Activated naive CD4-positive, alpha-beta T cell treated with anti-CD3 and anti-CD28 coated beads, Interleukin-2, amount 10 ng/mL, durations not matched to agents 7 days and 5 days (primary cell): ENCODE data around the gene KRT5.
A peak's percentile ranks its signal among the peaks of the same experiment; 100 is the strongest.
"Not testable (repeated sequence)": the region's sequence is repeated elsewhere in the genome, so short reads cannot be mapped to it uniquely, and the experiment has no call there.

ENCODE experiments used
- CTCF ChIA-PET: fragments of 350-600 bp; sonication (Branson Sonifier 250); formaldehyde crosslinking; loops from one replicate; lab custom pipeline; 2021; ENCODE audit warnings: antibody characterized with exemption; lab: Charles Lee
- DNase-seq: peaks from one replicate; pipeline ENCODE4 v3.0.0-alpha.2; 2020
- H3K27ac Mint-ChIP-seq: one replicate; pipeline ENCODE4 v1.8.0; 2021; ENCODE audit warnings: mild to moderate bottlenecking, moderate library complexity, mixed read lengths
- H3K27me3 Mint-ChIP-seq: one replicate; pipeline ENCODE4 v1.8.0; 2021; ENCODE audit warnings: mild to moderate bottlenecking, mixed read lengths
- H3K36me3 Mint-ChIP-seq: one replicate; pipeline ENCODE4 v1.8.0; 2021; ENCODE audit warnings: mixed read lengths
- H3K4me1 Mint-ChIP-seq: one replicate; pipeline ENCODE4 v1.8.0; 2021; ENCODE audit warnings: mixed read lengths
- H3K4me3 Mint-ChIP-seq: one replicate; pipeline ENCODE4 v1.8.0; 2021; ENCODE audit warnings: mild to moderate bottlenecking, moderate library complexity, mixed read lengths
- H3K9me3 Mint-ChIP-seq: one replicate; pipeline ENCODE4 v1.8.0; 2021; ENCODE audit warnings: mixed read lengths

The KRT5 gene

DNA sequence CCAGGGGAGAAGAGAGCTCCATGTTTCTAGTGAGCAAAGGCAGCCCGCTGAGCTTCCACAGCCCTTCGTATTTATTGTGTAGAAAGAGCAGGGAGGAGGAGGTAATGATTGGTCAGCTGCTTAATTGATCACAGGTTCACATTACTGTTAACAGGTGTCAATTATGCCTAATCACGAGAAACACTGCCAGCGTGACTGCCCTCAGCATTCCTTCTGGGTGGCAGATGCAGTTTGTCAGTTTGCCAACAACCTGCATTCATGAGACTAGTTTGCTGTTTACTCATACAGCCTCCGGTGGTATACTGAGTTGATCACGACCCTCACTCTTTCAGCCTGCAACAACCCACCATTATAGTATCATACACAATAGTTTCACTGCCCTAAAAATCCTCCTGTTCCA lies 19.6 kb downstream of the KRT5 start:
- CTCF ChIA-PET: not testable (repeated sequence)
- H3K27me3 Mint-ChIP-seq: peaks cover 37% of the 10 kb centered on the region

DNA sequence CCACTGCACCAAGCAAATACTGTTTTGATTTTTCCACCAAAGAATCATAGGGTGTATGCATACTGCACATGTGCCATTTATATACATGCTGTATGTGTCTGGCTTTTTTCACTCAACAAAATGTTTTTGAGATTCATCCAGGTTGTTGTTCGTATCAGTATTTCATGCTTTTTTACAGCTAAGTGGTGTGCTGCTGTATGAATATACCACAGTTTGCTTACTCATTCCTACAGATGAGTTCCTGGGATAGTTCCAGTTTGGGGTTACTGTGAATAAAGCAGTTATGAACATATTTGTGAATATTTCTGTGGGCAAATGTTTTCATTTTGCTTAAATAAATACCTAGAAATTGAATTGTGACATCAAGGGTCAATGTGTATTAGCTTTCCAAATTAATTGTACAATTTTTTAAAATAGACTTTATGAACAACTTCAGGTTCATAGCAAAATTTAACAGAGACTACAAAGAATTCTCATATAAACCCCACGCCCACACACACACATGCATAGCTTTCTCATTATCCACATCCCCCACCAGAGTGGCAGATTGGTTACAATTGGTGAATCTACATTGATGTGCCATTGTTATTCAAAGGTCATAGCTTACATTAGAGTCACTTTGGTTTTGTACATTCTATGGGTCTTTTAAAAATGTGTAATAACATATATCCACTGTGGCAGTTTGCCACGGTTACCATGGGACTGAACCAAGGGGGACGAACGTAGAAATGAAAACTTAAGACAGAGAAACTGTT lies 20.2 kb downstream of the KRT5 start:
- DNase-seq: no peak
- CTCF ChIA-PET: interaction anchor here (0.8 kb wide), 1 partner anchor 380 kb away, joined by 4 read pairs; no protein-coding TSS in a partner anchor
- H3K4me1 Mint-ChIP-seq: no peaks in the 10 kb centered on the region
- H3K4me3 Mint-ChIP-seq: no peak overlapping the region
- no peaks in the 10 kb centered on the region for H3K9me3 Mint-ChIP-seq
- H3K27me3 Mint-ChIP-seq: peaks cover 42% of the 10 kb centered on the region
- no peak overlapping the region for H3K27ac Mint-ChIP-seq
- H3K36me3 Mint-ChIP-seq: no peaks in the 10 kb centered on the region

More for the DNA sequence above, 19.6 kb downstream of the KRT5 start:
- H3K36me3 Mint-ChIP-seq, H3K9me3 Mint-ChIP-seq, H3K4me1 Mint-ChIP-seq, H3K27ac Mint-ChIP-seq, DNase-seq, H3K4me3 Mint-ChIP-seq: not testable (repeated sequence)

DNA sequence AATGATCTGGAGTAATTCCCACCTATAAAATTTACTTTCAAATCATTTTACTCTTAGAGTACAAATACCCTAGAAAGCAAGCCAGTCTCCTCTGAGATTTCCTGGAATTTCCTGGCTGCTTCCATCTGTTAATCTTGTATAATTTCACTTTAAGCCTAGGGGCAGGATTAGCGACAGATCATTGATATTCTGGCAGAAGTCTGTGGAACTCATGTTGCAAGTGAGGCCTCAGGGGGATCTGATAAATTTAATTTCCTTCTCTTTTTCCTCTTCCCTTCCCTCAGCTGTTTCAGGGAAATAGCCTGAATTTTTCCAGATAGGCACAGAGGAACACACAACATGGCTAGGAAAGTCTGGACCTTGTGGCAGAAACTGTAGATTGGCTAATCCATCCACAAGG lies 21.2 kb downstream of the KRT5 start:
- Mint-ChIP-seq H3K27ac (no peak overlapping the region), H3K36me3 (no peaks in the 10 kb centered on the region), H3K4me1 (no peaks in the 10 kb centered on the region), H3K4me3 (no peak overlapping the region), H3K27me3 (peaks cover 45% of the 10 kb centered on the region), H3K9me3 (no peaks in the 10 kb centered on the region)
- CTCF ChIA-PET: no interaction called here
- no peak for DNase-seq

DNA sequence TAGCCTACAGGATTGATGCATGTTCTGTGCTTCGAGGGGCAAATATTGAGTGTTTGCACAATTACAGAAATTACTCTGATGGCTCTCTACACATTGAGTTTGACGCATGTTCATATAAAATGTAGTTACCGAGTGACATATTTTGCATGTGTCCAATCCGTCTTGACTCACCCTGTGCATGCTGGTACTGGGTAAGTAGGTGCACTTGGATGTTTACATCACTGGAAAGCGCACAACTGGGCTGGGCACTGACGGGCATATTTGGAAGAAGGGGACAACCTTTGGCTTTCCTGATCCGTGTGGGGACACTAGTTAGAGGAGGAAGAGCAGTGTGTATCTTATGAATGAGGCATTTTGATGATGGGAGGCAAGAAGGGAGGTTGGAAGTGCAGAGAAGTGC lies 22.2 kb downstream of the KRT5 start:
- no peak for DNase-seq
- H3K36me3 Mint-ChIP-seq: no peaks in the 10 kb centered on the region
- H3K4me3 Mint-ChIP-seq: no peak overlapping the region
- H3K27me3 Mint-ChIP-seq: peaks cover 52% of the 10 kb centered on the region
- CTCF ChIA-PET: no interaction called here
- no peaks in the 10 kb centered on the region for H3K4me1 Mint-ChIP-seq
- no peaks in the 10 kb centered on the region for H3K9me3 Mint-ChIP-seq
- no peak overlapping the region for H3K27ac Mint-ChIP-seq

DNA sequence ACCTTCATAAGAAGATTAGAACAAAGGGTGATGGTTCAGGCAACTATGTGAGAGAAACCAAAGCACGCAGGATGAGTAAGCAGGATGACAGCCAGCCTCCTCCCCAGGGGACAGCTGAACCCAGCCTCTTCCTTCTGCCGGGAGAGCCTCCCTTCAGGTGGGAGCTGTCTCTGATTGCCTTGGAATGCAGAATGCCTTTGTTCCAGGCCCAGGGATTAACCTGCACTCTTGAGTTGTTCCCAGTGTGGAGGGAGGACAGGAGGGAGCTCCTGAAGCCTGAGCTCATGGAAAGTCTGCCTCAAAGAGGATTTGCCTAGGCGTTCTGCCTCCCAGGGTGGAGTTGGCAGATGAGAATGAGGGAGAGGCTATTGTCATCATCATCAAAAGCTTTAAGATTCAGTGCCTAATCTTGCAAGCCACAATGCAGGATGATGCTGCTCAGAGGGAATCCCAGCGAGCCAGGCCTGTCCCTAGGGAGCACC lies 23.6 kb downstream of the KRT5 start:
- H3K9me3 Mint-ChIP-seq: no peaks in the 10 kb centered on the region
- no peak for DNase-seq
- no peak overlapping the region for H3K4me3 Mint-ChIP-seq
- no peaks in the 10 kb centered on the region for H3K36me3 Mint-ChIP-seq
- no peak overlapping the region for H3K27ac Mint-ChIP-seq
- CTCF ChIA-PET: no interaction called here
- no peaks in the 10 kb centered on the region for H3K4me1 Mint-ChIP-seq
- peaks cover 55% of the 10 kb centered on the region for H3K27me3 Mint-ChIP-seq

DNA sequence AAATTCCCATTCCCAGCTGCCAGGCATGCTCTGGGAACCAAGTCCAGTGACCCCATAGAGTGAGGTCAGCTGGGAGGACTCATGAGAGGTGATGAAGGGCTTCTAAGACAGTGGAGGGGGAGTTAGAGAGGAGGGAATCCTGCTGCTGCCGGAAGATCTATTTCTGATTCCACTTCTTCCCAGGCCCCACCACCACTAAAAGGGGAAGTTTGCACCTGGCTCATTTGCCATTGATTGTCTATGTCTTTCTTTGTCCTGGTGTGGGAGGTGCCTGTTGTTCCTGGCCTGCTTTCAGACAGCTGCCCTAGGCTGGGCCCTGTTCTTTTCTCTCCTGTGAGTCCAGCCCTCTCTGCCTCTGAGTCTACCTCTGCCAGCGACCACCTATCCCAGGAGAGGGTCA lies 24.1 kb downstream of the KRT5 start:
- no peak for DNase-seq
- Mint-ChIP-seq H3K4me1 (no peaks in the 10 kb centered on the region), H3K4me3 (no peak overlapping the region), H3K9me3 (no peaks in the 10 kb centered on the region), H3K36me3 (no peaks in the 10 kb centered on the region), H3K27me3 (peaks cover 59% of the 10 kb centered on the region), H3K27ac (no peak overlapping the region)
- CTCF ChIA-PET: no interaction called here

DNA sequence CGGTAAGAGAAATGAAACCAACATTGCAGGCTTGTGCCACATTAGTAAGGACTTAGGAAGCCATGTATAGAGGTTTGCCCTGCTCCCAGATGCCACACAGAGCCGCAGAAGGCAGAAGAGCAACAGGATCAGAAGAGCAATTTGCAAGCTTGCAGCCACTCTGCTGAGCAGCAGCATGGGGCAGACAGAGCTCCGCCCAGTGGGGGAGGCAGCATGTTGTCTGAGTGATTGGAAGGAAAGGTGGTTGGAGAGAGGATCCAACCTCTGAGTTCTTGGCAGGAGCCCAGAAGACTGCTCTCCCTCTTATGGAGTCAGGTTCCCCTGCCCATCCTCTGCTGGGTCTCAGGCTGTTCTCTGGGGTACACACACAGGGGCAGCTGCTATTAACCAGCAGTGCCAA lies 24.8 kb downstream of the KRT5 start:
- DNase-seq: no peak
- H3K27ac Mint-ChIP-seq: no peak overlapping the region
- CTCF ChIA-PET: no interaction called here

DNA sequence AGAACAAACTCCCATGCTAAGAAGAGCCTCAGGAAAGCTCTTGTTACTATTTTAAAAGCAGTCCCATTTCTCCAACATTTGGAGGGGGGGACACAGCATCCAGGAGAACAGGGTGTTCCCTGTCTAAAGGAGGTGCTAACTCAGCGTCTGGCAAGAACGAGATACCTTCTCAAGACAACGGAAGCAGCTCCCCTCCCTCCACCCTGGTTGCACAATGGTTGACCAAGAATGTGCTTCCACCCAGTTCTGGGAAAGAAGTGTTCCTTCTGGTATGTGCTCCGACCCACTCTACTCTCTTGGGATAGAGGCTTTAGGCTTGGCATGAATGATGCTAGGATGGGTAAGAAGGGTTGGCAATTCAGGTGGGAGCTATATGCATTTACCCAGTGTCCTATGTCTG lies 25.7 kb downstream of the KRT5 start:
- no peaks in the 10 kb centered on the region for H3K36me3 Mint-ChIP-seq
- H3K4me3 Mint-ChIP-seq: no peak overlapping the region
- DNase-seq: no peak
- H3K27ac Mint-ChIP-seq: no peak overlapping the region
- H3K4me1 Mint-ChIP-seq: no peaks in the 10 kb centered on the region
- H3K27me3 Mint-ChIP-seq: peaks cover 59% of the 10 kb centered on the region
- H3K9me3 Mint-ChIP-seq: no peaks in the 10 kb centered on the region
- CTCF ChIA-PET: no interaction called here

More for the DNA sequence above, 24.8 kb downstream of the KRT5 start:
- no peaks in the 10 kb centered on the region for H3K4me1 Mint-ChIP-seq
- H3K9me3 Mint-ChIP-seq: no peaks in the 10 kb centered on the region
- H3K4me3 Mint-ChIP-seq: no peak overlapping the region
- peaks cover 60% of the 10 kb centered on the region for H3K27me3 Mint-ChIP-seq
- no peaks in the 10 kb centered on the region for H3K36me3 Mint-ChIP-seq

DNA sequence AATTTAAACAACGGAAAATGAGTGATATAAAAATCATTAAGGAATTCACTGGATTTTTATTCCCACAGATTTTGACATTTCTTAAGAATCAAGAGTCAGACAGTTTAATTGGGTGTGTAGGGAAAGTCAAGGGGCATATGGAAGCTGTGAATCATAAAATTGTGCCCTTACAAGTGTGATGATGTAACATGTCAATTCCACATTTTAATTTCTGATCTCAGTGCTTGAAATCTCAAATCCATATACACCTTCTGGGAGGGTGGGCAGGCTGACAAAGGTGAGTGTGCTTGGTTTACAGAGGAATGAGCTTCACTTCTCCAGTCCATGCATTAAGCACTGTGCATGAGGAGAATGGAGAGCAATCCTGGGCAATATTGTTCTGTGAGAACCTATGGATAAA lies 26.1 kb downstream of the KRT5 start:
- CTCF ChIA-PET: no interaction called here
- DNase-seq: no peak
- H3K4me3 Mint-ChIP-seq: no peak overlapping the region

DNA sequence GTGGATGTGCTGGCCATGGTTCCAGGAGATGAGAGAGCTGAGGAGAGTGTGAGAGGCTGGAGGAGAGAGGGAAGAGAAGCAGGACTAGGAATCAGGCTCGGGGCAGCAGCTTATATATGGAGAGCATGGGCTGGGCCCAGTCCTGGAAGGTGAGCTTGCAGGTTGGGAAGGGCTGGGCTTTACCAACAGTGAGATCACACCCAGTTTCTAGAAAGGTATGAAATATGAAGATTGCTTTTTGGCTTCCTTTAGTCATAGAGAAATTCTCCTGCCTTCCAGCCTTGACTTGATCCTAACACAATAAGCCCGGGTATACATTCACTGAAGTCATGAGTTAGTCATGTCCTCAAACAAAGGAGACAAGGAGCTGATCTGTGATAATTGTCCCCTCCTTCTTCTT lies 27.0 kb downstream of the KRT5 start, which contains the start of gene KRT6A:
KRT6A (minus strand) TSS at position 86 of the 400 bp plus-strand sequence; CDS start at position 17, 69 bp downstream.
- Mint-ChIP-seq H3K27ac (peak within 1 kb of the TSS; percentile 53), H3K27me3 (peaks cover 63% of the 10 kb centered on the region)
- CTCF ChIA-PET: no interaction called here

More for the DNA sequence above, 26.1 kb downstream of the KRT5 start:
- Mint-ChIP-seq H3K36me3 (no peaks in the 10 kb centered on the region), H3K9me3 (no peaks in the 10 kb centered on the region), H3K4me1 (no peaks in the 10 kb centered on the region), H3K27me3 (peaks cover 60% of the 10 kb centered on the region), H3K27ac (no peak overlapping the region)

DNA sequence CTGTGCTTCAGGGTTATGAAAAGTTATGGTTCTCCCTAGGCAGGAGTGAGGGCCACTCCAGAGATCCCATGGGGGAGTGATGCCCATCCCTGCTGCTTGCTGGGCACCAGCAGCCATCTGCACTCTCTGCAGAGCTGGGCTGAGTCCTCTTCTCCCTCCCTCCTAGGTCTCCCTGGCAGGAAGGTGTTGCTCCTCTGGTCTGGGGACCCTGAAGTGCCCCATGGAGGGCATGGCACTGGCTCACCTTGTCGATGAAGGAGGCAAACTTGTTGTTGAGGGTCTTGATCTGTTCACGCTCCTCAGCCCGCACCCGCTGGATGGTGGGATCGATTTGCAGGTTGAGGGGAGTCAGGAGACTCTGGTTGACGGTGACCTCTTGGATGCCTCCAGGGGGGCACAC lies 27.8 kb downstream of the KRT5 start:
- CTCF ChIA-PET, H3K36me3 Mint-ChIP-seq, H3K27ac Mint-ChIP-seq, H3K9me3 Mint-ChIP-seq, H3K4me1 Mint-ChIP-seq, DNase-seq, H3K4me3 Mint-ChIP-seq: not testable (repeated sequence)
- peaks cover 64% of the 10 kb centered on the region for H3K27me3 Mint-ChIP-seq

More for the DNA sequence above, 27.0 kb downstream of the KRT5 start, which contains the start of gene KRT6A:
- Mint-ChIP-seq H3K36me3 (no peaks in the 10 kb centered on the region), H3K4me3 (no peak within 1 kb of the TSS), H3K4me1 (no peaks in the 10 kb centered on the region), H3K9me3 (no peaks in the 10 kb centered on the region)
- DNase-seq: no peak

DNA sequence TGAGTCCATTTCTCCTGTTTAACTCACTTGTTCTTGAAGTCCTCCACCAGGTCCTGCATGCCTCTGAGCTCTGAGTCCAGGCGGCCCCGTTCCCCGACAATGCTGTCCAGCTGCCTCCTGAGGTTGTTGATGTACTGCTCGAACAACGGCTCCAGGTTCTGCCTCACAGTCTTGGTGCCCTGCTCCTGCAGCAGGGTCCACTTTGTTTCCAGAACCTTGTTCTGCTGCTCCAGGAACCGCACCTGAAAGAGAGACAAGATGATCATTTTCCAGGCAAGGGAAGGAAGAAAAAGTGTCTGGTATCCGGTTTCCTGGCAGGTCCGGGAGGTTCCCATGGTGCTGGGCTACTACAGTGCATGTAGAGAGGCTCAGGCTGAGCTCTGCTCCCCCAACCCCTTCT lies 28.7 kb downstream of the KRT5 start:
- DNase-seq, H3K36me3 Mint-ChIP-seq, CTCF ChIA-PET, H3K9me3 Mint-ChIP-seq, H3K27ac Mint-ChIP-seq, H3K4me3 Mint-ChIP-seq, H3K4me1 Mint-ChIP-seq: not testable (repeated sequence)
- peaks cover 58% of the 10 kb centered on the region for H3K27me3 Mint-ChIP-seq

DNA sequence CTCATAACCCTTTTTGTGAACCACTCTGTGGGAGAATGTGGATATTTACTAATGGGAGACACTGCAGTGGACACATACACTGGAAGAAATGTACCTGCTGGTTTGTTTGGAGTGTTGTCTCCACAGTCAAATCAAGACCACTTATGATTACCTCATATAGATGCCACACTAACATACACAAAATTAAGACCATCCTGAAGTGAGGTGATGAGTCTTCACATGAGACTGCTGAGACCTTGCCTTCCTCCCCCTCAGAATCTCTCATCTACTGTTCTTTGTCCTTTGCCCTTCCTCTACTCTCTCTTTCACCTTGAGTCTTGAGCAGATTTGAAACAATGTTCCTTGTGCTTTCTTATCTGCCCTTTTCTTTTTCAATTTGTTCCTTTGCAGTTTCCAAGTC lies 31.5 kb downstream of the KRT5 start:
- CTCF ChIA-PET: no interaction called here
- peaks cover 54% of the 10 kb centered on the region for H3K27me3 Mint-ChIP-seq

DNA sequence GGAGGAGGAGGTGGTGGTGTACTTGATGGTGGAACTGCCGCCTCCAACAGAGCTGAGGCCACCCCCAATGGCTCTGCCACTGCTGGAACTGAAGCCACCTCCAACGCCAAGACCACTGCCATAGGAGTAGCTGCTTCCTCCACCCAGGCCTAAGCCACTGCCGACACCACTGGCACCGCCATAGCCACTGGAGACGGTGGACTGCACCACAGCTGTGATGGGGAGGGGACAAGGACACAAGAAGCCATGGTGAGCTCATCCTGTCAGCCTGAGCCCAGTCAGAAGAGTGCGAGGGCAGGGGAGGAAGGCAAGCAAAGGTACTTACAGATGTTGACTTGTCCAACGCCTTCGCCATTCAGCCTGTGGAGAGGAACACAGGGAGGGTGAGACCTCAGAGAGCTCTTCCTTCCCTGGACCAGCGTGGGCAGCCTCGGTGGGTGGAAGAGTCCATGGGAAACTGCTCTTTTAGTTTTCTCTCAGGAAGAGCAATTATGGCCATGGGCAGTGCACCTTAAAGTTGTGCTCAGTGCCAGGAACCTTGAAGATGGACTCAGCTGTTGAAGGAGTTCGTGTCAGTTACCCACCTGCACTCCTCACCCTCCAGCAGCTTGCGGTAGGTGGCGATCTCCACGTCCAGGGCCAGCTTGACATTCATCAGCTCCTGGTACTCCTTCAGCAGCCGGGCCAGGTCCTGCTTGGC lies 32.3 kb downstream of the KRT5 start:
- H3K4me3 Mint-ChIP-seq, CTCF ChIA-PET, H3K9me3 Mint-ChIP-seq, H3K27ac Mint-ChIP-seq, H3K36me3 Mint-ChIP-seq, H3K4me1 Mint-ChIP-seq, DNase-seq: not testable (repeated sequence)
- H3K27me3 Mint-ChIP-seq: peaks cover 53% of the 10 kb centered on the region

More for the DNA sequence above, 31.5 kb downstream of the KRT5 start:
- peaks cover 4% of the 10 kb centered on the region for H3K9me3 Mint-ChIP-seq
- no peak for DNase-seq
- H3K36me3 Mint-ChIP-seq: no peaks in the 10 kb centered on the region
- H3K4me1 Mint-ChIP-seq: no peaks in the 10 kb centered on the region
- no peak overlapping the region for H3K4me3 Mint-ChIP-seq
- H3K27ac Mint-ChIP-seq: no peak overlapping the region

DNA sequence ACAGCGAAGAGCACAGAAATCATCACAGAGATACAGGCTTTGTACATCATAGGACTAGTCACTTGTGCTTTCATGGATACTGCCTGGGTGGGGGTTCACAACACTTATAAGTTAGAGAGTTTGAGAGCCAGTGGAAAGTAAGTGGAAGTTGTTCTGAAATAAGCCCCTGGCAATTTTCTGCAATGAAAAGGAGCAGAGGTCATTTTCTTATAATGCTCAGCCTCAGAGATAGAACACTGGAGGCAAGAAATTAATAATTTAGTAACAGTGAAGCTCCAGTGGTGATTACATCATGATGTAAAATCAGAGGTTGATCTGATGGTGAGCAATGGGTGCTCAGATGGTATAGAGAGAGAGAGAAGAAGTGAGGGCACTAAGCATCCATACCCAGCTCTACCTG lies 33.0 kb downstream of the KRT5 start:
- CTCF ChIA-PET: no interaction called here
- no peak for DNase-seq
- no peak overlapping the region for H3K4me3 Mint-ChIP-seq
- H3K9me3 Mint-ChIP-seq: peaks cover 4% of the 10 kb centered on the region
- no peak overlapping the region for H3K27ac Mint-ChIP-seq
- H3K36me3 Mint-ChIP-seq: no peaks in the 10 kb centered on the region
- peaks cover 52% of the 10 kb centered on the region for H3K27me3 Mint-ChIP-seq
- H3K4me1 Mint-ChIP-seq: no peaks in the 10 kb centered on the region
